ENCODE measurements around the gene SAP25.

DNA sequence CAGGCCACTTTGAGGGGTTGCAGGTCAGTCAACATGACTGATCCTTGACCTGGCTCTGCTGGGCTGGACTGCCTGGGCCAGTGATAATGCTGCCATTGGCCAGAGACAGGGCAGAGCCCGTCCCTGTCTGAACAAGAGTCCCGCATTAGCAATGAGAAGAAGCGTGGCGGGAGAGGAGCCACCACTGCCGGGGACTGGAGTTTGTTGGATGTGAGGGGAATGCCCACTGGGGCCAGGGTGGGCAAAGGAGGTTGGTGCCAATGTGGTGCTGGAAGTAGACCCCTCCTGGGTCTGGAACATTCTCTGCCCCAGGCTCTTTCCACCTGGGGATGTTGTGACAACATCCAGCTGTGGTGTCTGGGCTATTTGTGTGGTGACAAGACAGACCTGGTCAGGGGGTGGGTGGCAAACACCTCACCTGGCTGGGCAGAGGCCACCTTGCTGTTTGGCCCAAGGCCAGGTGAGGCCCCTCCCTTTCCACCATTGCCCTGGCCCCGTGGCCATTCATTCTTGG lies 7.6 kb downstream of the SAP25 start:
- no peak for TF ChIP-seq EZH2phosphoT487 (IDR thresholded peaks at IDR 0.05; ENCODE audit: low read length)
- TF ChIP-seq, protein P1, sequence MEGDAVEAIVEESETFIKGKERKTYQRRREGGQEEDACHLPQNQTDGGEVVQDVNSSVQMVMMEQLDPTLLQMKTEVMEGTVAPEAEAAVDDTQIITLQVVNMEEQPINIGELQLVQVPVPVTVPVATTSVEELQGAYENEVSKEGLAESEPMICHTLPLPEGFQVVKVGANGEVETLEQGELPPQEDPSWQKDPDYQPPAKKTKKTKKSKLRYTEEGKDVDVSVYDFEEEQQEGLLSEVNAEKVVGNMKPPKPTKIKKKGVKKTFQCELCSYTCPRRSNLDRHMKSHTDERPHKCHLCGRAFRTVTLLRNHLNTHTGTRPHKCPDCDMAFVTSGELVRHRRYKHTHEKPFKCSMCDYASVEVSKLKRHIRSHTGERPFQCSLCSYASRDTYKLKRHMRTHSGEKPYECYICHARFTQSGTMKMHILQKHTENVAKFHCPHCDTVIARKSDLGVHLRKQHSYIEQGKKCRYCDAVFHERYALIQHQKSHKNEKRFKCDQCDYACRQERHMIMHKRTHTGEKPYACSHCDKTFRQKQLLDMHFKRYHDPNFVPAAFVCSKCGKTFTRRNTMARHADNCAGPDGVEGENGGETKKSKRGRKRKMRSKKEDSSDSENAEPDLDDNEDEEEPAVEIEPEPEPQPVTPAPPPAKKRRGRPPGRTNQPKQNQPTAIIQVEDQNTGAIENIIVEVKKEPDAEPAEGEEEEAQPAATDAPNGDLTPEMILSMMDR (IDR thresholded peaks at IDR 0.05; ENCODE audit: low read length), result no peak

Measured in MM.1S (cell line).